Thoracic aorta (tissue), 2 donors: ENCODE results near the gene CERS5. TPM values are rescaled to one million over a fixed set of nuclear protein-coding genes. Genes with fewer than 3 reads are reported as not detected.
A peak's percentile ranks its signal among the peaks of the same experiment; 100 is the strongest.

Source experiments
- ATAC-seq: fragments of 150-250 bp; one replicate; pipeline ENCODE4 v1.8.0; 2017; ENCODE audit warnings: low read depth; ENCODE audit not compliant: insufficient number of reproducible peaks, low FRiP score
- DNase-seq: peaks from one replicate; pipeline ENCODE4 v3.0.0-alpha.2; 2020; ENCODE audit warnings: low spot score
- H3K27ac ChIP-seq, 2 donors: fragments of 200-600 bp; sonication (generic); 1 replicate in 1 of 2; 2 replicates in 1 of 2; pipeline ENCODE4 v1.5.1; 2016; ENCODE audit warnings: mild to moderate bottlenecking in 2 of 2, moderate library complexity in 2 of 2
- H3K27me3 ChIP-seq: fragments of 200-600 bp; sonication (generic); replicated peaks from 2 replicates; pipeline ENCODE4 v1.6.0; 2016; ENCODE audit warnings: mild to moderate bottlenecking; ENCODE audit not compliant: insufficient read depth
- H3K36me3 ChIP-seq: fragments of 200-600 bp; sonication (generic); one replicate; pipeline ENCODE4 v1.5.1; 2016
- H3K4me1 ChIP-seq, 2 donors: fragments of 200-600 bp; sonication (generic); 1 replicate in 1 of 2; 2 replicates in 1 of 2; pipeline versions ENCODE4 v1.5.1 to v1.6.0; 2016; ENCODE audit warnings: low read depth in 2 of 2, mild to moderate bottlenecking in 1 of 2; ENCODE audit not compliant: control insufficient read depth in 1 of 2
- H3K4me3 ChIP-seq: fragments of 200-600 bp; sonication (generic); 2 replicates; pipeline ENCODE4 v1.5.1; 2016; ENCODE audit warnings: mild to moderate bottlenecking
- H3K9me3 ChIP-seq: fragments of 200-600 bp; sonication (generic); 2 replicates; pipeline ENCODE4 v1.5.1; 2016
- total RNA-seq, 2 donors: library from RNA; depleted of rRNA; stranded (reverse); fragments of >200 nt; gene quantifications; one replicate each; pipeline versions ENCODE4 v1.1.0 to v1.2.3, GENCODE V29; 2016
- TF ChIP-seq, protein P1 (sequence below): fragments of 200-600 bp; sonication (generic); IDR thresholded peaks from one replicate; pipeline ENCODE4 v1.5.1; 2019; ENCODE audit warnings: antibody characterized with exemption

The CERS5 gene
- total RNA-seq, 2 donors from 2014 or later = 34.6 to 73.5 TPM

- TF ChIP-seq, protein P1, sequence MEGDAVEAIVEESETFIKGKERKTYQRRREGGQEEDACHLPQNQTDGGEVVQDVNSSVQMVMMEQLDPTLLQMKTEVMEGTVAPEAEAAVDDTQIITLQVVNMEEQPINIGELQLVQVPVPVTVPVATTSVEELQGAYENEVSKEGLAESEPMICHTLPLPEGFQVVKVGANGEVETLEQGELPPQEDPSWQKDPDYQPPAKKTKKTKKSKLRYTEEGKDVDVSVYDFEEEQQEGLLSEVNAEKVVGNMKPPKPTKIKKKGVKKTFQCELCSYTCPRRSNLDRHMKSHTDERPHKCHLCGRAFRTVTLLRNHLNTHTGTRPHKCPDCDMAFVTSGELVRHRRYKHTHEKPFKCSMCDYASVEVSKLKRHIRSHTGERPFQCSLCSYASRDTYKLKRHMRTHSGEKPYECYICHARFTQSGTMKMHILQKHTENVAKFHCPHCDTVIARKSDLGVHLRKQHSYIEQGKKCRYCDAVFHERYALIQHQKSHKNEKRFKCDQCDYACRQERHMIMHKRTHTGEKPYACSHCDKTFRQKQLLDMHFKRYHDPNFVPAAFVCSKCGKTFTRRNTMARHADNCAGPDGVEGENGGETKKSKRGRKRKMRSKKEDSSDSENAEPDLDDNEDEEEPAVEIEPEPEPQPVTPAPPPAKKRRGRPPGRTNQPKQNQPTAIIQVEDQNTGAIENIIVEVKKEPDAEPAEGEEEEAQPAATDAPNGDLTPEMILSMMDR = peak; percentile 30
- Histone ChIP-seq H3K27me3 (no peaks in the 10 kb centered on the region), H3K9me3 (no peaks in the 10 kb centered on the region), H3K4me1 (peaks cover 13 to 43% of the 10 kb centered on the region in 2 donors), H3K4me3 (no peak overlapping the region), H3K27ac (peak overlapping the region in 1 of 2 donors; percentile 48), H3K36me3 (peaks cover 16% of the 10 kb centered on the region)
- ATAC-seq (no peak), DNase-seq (no peak)
Measured at GRCh38 chr12:50132505-50133135, 34.5 kb downstream of the CERS5 start.

DNA sequence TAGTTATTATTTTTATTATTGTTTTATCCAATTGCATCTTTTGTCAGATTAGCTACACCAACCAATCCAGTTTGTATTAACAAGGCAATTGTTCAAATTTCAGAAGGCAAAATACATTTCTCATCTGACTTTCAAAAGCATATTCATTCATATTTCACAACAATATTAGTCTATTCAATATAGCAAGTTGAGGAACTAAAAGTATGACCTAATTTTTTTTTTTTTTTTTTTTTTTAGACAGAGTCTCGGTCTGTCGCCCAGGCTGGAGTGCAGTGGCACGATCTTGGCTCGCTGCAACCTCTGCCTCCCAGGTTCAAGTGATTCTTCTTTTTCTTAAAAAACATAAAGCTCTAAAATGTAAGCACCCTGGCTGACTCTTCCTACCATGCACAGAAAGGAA lies 37.9 kb downstream of the CERS5 start:
- ATAC-seq = no peak
- Histone ChIP-seq H3K27ac (no peak overlapping the region), H3K4me1 (peaks cover 8 to 50% of the 10 kb centered on the region in 2 donors), H3K36me3 (peaks cover 22% of the 10 kb centered on the region), H3K27me3 (no peaks in the 10 kb centered on the region), H3K4me3 (no peak overlapping the region), H3K9me3 (no peaks in the 10 kb centered on the region)
- DNase-seq = no peak
- TF ChIP-seq, protein P1 = no peak

GRCh38 chr12:50127546-50127945 lies 39.6 kb downstream of the CERS5 start:
- Histone ChIP-seq H3K9me3 (no peaks in the 10 kb centered on the region), H3K4me3 (no peak overlapping the region), H3K36me3 (peaks cover 28% of the 10 kb centered on the region), H3K4me1 (peaks cover 4 to 43% of the 10 kb centered on the region in 2 donors), H3K27ac (no peak overlapping the region), H3K27me3 (no peaks in the 10 kb centered on the region)
- TF ChIP-seq, protein P1 = no peak
- ATAC-seq = no peak
- DNase-seq = no peak

- no peaks in the 10 kb centered on the region for H3K27me3 ChIP-seq
- DNase-seq (no peak), ATAC-seq (no peak)
- TF ChIP-seq, protein P1 = no peak
- no peak overlapping the region for H3K27ac ChIP-seq
- H3K4me3 ChIP-seq = no peak overlapping the region
- no peaks in the 10 kb centered on the region for H3K9me3 ChIP-seq
- H3K4me1 ChIP-seq = peaks cover under 1 to 22% of the 10 kb centered on the region in 2 donors
- peaks cover 36% of the 10 kb centered on the region for H3K36me3 ChIP-seq
Measured at GRCh38 chr12:50123203-50123602, 44.0 kb downstream of the CERS5 start.

GRCh38 chr12:50121641-50122040 lies 45.5 kb downstream of the CERS5 start:
- Histone ChIP-seq H3K27me3 (no peaks in the 10 kb centered on the region), H3K9me3 (no peaks in the 10 kb centered on the region), H3K4me1 (peaks cover 16 to 37% of the 10 kb centered on the region in 2 donors), H3K36me3 (peaks cover 26% of the 10 kb centered on the region), H3K27ac (no peak overlapping the region), H3K4me3 (no peak overlapping the region)
- TF ChIP-seq, protein P1 = no peak
- DNase-seq (no peak), ATAC-seq (no peak)
